COR-L47 (cell line): ENCODE results near the gene ZKSCAN1.
"Not testable (repeated sequence)": the region's sequence is repeated elsewhere in the genome, so short reads cannot be mapped to it uniquely, and the experiment has no call there.

ENCODE experiments used
- DNase-seq: peaks from one replicate; lab custom pipeline; 2025; lab: John Stamatoyannopoulos, UW

ZKSCAN1 gene

DNA sequence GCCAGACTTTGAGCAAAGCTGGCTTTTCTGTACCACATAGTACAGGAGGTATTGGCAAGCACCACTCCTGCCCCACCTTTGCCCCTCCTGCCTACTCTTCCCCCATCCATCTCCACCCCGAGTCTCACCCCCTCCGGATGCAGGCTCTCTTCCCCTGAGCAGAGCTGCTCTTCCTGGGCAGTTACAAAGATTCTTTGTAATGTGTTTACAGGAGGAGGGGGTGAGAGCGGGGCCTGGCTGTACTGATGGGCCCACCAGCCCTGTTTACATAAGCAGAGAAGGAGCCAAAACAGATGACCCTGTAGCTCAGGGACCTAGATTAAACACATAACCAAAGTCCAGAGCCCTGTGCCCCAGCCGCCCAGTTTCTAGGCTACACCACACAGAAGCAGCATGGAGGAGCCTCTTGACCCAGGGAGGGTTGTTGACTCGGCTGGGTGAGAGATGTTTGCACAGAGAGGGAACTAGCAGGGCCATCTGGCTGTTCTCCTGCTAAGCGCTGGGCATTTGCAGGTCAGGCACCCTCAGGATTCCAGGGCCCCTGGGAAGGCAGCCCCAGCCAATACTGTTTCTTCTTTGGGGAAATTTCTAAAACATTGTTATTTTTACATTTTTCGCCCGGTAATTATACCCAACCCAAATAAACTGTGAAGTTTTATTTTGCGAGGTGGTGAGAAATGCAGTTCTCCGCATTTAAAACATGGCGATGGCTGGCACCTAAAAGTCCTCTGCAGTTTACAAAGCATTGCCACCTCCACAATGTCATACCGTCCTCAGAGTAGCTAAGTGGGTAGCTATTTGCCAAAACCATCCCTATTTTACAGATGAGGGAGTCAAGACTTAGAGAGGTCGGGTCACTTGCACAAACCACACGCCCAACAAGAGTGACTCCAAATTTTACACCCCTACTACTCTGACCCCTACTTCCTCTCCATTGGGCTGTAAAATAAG lies 11.4 kb upstream of the ZKSCAN1 start:
- no peak for DNase-seq

DNA sequence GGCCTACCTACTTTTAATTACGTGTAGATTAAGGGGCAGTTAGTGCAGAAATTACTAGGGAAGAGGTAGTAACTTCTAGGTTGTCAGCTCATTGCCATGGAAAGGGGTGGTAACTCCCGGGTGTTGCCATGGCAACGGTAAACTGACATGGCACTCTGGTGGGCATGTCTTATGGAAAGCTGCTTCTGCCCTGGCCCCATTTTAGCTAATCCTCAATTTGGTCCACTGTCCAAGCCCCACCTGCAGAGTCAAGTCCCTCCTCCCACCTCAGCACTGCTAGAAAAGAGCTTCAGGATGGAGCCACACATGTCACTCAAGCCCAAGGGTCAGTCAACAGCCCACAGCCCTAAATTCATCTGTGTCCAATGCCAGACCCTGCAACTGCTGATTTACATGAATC lies 7.5 kb upstream of the ZKSCAN1 start:
- no peak for DNase-seq

DNA sequence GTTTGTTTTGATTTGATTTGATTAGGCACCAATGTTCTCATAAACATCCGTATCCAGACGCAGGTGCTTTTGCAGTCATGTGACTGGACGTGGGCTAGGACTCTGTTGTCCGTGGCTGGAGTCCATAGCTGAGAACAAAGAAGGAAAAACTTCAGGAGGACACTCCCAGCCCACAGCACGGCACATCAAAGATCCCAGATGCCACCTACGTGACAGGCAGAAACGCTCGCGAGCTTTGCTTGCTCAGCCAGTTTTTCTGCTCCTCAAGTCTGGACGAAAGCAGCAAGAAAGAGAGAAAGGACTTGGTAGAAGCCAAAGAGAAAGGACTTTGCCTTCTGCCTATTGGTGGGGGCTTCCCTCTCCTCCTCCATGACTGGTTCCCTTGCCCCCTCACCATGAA lies 6.9 kb upstream of the ZKSCAN1 start:
- DNase-seq: no peak

DNA sequence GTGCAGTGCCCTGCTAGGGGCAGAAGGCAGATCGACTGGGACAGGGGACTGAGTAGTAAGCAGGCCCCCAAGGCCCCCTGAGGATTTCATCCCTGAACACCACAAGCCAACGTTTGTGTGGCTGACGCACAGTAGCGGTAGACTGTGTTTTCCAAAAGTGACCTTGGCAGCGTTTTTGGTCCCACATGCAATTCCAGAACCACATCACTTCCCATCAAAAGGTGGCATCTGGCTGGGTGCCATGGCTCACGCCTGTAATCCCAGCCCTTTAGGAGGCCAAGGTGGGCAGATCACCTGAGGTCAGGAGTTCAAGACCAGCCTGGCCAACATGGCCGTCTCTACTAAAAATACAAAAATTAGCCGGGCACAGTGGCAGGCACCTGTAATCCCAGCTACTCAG lies 5.4 kb upstream of the ZKSCAN1 start:
- DNase-seq: not testable (repeated sequence)

DNA sequence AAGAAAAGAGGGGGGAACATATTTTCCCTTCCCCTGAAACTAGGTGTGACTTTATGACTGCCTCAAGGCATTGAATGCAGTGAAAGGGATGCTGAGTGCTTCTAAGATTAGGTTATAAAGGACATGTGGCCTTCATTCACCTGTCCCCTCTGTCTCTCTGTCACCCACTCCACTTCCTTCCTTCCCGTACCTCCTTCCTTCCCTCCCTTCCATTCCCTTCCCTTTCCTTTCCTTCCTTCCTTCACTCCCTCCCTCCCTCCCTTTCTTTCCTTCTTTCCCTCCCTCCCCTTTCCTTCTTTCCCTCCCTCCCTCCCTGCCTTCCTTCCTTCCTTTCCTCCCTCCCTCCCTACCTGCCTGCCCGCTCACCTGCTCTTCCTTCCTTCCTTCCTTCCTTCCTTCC lies 4.5 kb upstream of the ZKSCAN1 start:
- no peak for DNase-seq

DNA sequence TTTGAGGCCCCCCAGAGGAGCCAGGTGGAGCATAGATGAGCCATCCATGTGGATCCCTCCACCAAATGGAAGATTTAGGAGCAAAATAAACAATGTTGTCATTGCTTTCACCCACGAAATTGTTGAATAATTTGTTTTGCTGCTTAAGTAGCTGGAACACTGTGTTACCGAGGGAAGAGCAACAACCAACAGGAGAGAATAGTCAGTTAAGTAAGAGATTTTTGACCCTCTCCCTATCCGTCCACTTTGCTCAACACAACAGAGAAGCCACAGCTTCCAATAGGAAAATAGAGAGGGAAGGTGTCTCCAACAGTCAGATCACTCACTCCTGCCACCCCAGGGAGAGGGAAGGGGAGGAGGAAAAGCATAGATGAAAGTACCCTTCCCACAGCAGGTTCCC lies 3.9 kb upstream of the ZKSCAN1 start:
- DNase-seq: no peak

DNA sequence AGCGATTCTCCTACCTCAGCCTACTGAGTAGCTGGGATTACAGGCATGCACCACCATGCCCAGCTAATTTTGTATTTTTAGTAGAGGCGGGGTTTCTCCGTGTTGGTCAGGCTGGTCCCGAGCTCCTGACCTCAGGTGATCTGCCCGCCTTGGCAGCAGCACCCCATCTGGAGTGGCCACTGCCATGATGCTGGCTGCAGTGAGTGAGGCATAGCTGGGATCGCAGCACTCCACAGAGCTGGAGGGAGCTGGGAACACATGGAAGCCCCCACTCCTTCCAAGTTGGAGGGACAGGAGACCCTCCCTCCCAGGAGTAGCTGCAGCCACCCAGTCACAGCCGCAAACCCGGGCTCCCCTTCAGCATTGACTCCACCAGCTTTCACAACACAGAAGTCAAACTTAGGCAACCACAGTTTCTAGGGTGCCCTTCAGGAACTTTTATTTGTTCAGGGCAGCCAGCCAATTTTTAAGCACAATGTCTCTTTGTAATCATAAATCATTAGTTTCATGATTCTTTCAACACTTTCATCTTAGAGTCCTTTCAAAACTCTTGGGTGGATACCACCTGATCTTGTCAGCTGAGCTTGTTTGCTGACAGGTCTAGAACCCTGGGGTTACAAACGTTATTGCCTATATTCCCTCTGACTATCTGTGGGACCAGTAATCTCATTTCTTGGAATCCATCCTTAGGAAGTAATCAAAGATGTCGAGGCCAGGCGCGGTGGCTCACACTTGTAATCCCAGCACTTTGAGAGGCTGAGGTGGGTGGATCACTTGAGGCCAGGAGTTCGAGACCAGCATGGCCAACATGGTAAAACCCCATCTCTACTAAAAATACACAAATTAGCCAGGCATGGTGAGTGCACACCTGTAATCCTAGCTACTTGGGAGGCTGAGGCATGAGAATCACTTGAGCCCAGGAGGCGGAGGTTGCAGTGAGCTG lies 2.7 kb upstream of the ZKSCAN1 start:
- not testable (repeated sequence) for DNase-seq

DNA sequence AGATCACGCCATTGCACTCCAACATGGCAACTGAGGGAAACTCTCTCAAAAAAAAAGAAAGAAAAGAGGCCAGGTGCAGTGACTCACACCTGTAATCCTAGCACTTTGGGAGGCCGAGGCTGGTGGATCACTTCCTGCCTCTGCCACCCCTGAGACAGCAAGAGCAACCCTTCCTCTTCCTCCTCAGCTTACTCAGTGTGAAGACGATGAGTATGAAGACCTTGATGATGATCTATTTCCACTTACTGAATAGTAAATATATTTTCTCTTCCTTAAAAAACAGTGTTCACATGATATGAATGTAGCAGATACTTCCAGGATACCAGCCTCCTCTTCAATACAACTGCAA lies 2.1 kb upstream of the ZKSCAN1 start:
- DNase-seq: no peak

DNA sequence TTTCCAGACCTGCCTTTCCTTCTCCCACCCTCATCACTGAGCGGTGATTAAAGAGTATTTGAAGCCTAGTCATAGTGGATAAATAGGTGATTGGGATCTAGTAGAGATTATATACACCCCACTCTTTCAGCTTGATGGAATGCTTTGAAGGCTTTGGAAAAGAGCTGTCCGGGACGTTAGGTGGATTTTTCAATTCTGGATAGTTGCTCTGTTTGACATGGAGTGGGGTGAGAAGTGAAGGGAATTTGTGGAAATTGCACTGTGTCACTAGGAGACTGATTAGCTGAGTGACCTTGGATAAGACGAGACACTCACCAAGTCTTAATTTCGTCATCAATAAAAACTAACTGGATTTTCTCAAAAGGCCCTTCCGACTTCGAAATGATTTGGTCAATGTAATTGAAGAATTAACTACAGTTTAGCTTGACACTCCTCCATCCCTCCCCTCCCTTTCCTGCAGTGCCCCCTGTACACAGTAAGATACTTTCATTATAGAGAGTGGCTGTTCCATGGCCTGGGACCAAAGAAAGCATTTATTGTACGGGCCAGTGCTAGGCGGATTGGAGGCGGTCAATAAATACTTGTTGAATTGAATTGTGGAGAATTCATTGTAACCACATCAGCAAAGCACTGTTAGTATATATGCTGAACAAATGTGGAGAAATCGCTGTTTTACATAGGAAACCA lies 962 bp downstream of the ZKSCAN1 start:
- no peak for DNase-seq

DNA sequence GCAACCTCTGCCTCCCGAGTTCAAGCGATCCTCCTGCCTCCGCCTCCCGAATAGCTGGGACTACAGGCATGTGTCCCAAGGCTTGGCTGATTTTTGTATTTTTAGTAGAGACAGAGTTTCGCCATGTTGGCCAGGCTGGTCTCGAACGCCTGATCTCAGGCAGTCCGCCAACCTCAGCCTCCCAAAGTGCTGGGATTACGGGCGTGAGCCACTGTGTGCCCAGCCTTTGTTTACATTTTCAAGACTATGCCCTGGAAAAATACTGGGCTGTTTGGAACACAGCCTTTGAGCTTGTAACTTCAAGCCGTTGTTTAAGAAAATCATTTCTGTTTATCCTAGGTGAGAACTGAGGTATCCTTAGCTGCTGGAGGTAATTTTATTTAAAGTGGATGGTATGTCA lies 1.9 kb downstream of the ZKSCAN1 start:
- DNase-seq: no peak

DNA sequence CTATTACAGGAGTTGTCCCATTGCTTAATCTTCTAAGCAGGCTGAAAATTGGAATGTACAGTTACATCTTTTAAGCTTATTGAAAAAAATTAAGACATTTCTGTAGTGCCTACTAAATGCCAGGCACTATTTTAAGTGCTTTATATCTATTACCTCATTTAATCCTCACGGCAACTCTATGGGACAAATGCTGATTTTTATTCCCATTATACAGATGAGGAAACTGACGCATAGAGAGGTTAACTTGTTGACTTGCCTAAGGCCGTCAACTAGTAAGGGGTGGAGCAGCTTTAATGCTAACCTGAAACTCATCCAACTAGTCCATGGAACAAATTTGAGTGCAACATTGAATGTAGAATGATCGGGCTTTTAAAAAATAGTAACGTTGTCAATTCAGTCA lies 2.5 kb downstream of the ZKSCAN1 start:
- no peak for DNase-seq

DNA sequence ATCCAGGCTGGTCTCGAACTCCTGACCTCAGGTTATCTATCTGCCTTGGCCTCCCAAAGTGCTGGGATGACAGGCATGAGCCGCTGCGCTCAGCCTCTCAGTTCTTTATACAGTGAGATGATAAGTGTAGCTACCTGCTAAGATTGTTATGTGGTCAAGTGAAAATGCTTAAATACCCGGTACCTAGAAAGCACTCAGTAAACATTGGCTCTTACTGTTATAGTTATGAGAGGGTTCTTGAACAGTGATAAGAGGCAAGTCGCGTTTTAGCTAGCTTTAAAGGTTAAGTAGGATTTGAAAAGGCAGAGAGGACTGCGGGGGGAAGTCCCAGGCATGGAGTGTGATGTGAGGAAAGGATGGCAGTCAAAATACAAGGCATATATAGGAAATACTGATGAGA lies 4.5 kb downstream of the ZKSCAN1 start:
- no peak for DNase-seq

DNA sequence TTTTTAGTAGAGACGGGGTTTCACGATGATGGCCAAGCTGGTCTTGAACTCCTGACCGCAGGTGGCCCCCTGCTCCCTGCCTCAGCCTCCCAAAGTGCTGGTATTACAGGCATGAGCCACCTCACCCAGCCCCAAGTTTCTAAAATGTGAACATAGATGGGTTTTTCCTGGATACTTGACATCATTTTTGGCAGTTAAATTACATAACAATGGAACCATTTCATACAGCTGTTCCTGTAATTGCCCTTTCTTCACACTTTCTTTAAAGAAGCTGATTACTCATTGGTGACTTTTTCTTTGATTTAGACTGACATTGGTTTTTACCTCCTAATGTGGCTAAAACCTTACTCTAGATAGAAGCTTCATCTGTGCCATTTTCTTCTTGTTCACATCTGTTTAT lies 5.9 kb downstream of the ZKSCAN1 start:
- DNase-seq: no peak

DNA sequence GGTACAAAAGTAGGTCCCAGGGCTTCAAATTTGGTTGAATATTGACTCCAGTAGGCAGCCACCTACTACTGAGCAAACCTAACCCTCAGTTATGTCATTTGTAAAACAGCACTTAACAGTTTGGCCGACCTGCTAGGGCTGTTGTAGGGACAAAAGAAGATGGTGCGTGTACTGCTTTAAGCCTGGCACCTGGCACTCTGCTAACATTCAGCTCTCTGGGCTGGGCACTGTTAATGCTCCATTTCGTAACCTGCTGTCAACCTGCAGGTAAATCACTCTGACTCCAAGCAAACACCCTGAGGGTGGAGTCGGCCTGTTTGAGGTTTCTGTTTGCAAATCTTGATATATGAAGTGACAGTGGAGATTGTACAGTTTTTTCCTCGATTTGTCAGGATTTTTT lies 7.2 kb downstream of the ZKSCAN1 start:
- DNase-seq: no peak

DNA sequence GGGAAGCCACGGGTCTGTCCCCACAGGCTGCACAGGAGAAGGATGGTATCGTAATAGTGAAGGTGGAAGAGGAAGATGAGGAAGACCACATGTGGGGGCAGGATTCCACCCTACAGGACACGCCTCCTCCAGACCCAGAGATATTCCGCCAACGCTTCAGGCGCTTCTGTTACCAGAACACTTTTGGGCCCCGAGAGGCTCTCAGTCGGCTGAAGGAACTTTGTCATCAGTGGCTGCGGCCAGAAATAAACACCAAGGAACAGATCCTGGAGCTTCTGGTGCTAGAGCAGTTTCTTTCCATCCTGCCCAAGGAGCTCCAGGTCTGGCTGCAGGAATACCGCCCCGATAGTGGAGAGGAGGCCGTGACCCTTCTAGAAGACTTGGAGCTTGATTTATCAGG lies 8.1 kb downstream of the ZKSCAN1 start:
- no peak for DNase-seq

DNA sequence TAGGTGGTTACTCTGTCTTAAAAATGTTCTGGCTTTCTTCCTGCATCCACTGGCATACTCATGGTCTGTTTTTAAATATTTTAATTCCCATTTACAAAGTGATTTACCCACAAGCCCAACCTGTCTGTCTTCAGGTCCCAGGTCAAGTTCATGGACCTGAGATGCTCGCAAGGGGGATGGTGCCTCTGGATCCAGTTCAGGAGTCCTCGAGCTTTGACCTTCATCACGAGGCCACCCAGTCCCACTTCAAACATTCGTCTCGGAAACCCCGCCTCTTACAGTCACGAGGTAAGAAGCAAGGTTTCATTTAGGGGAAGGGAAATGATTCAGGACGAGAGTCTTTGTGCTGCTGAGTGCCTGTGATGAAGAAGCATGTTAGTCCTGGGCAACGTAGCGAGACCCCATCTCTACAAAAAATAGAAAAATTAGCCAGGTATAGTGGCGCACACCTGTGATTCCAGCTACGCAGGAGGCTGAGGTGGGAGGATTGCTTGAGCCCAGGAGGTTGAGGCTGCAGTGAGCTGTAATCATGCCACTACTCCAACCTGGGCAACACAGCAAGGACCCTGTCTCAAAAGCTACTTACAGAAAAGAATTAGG lies 8.7 kb downstream of the ZKSCAN1 start:
- no peak for DNase-seq

DNA sequence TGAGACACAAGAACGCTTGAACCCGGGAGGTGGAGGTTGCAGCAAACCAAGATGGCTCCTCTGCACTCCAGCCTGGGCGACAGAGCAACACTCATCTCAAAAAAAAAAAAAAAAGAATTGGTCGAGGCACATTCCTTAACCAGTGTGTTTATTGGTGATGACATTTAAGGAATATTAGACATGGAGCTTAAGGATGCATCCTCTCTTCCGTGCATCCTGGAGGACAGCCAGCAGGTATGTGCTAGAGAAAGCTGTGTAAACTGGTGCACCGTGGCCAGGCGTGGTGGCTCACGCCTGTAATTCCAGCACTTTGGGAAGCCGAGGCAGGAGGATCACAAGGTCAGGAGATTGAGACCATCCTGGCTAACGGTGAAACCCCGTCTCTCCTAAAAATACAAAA lies 11.8 kb downstream of the ZKSCAN1 start:
- DNase-seq: no peak

DNA sequence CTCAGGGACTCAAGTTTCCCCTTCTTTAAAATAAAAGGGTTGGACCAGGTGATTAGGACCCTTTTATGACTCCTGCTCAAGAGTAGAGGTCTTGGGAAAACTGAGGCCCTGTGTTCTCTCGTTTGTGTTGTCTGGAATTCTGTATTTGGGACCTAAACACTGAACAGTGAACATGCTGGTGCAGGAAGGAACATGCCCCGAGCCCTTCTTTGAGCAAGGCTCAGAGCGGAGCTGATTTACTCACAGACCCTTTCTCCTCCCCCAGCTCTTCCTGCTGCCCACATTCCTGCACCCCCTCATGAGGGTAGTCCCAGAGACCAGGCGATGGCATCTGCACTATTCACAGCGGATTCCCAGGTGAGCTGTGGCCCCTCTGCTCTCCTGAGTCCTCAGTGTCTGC lies 14.2 kb downstream of the ZKSCAN1 start:
- DNase-seq: no peak

DNA sequence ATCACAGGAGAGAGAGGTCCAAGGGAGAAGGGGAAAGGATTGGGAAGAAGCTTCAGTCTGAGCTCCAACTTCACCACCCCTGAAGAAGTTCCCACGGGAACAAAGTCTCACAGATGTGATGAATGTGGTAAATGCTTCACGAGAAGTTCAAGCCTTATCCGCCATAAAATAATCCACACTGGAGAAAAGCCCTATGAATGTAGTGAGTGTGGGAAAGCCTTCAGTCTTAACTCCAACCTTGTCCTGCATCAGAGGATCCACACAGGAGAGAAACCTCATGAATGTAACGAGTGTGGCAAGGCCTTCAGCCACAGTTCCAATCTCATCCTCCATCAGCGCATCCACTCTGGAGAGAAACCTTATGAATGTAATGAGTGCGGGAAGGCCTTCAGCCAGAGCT lies 18.1 kb downstream of the ZKSCAN1 start:
- no peak for DNase-seq

DNA sequence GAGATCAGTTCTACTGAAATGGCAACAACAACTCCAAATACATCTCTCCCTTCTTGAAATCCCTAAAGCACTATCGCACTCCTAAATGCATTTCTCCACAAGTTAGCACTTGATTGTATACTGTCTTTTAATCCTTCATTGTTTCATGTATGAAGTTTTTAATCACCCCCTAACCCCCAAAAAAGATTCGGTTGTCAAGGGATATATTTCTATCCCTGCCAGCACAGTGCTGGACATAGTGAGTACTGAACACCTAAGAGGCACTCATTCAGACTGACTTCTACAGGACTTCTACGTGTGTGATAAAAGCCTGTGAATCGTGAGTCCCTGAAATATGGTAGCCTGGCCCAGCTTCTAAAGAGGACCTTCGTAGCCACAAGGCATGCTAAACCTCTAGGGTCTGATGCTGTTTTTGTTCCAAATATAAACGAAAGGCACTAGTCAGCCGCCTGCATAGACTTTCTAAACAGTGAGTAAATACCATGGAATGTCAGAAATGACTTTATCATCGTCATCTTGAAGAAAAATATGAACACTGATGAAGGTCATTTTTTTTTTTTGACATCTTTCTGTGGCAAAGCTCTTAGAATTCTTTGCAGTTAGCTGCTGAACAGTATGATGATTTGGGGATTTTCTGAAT lies 19.6 kb downstream of the ZKSCAN1 start:
- no peak for DNase-seq

DNA sequence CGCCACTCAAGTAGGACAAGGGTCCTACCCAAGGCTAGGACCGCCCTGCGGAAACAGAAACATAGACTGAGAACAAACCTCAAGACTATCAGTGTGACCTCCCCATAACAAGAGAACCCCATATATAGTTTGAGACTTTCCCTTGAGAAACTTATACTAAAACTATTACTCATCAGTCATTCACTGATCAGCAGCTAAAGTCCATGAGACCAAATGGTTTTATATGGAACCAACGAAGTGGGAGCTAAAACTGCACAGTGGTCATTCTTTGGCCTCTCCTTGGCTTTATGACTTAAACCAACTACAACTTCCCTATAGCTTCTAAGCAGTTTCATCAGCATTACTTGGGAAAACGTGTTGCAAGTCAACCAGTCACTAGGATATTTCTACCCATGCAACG lies 20.5 kb downstream of the ZKSCAN1 start:
- no peak for DNase-seq

DNA sequence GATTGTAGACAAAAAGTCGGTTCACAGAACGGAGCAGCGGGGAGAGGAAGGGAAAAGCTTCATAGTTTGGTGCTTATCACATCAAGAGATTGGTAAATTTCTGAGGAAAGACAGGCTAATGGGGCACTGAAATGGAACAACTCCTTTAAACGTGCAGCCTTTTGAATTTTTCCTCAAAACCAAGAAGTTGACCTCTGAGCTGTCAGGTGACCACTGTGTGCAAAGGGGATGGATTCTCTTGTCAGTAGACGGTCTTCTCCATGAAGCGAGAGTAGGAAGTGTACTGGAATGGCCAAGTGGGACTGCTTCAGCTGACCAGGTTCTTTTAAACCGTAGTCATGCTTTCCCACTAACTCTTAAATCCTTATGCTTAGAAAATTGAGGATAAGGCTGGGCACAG lies 22.9 kb downstream of the ZKSCAN1 start:
- no peak for DNase-seq
